Prostate gland (tissue), 2 donors: ENCODE results near the gene SLC43A2.

Source experiments
- CTCF ChIP-seq, 4 experiments: fragments of 200-600 bp in 2 of 4; fragments of 450-650 bp in 2 of 4; sonication (generic) in 2 of 4; IDR thresholded peaks; 1 replicate in 3 of 4; 2 replicates in 1 of 4; pipeline ENCODE4 v1.5.1; 2016 to 2019; ENCODE audit warnings: antibody characterized with exemption in 4 of 4, mild to moderate bottlenecking in 2 of 4, moderate library complexity in 2 of 4
- POLR2A ChIP-seq: fragments of 450-650 bp; IDR thresholded peaks from one replicate; pipeline ENCODE4 v1.6.1; 2016; ENCODE audit warnings: antibody characterized with exemption, mild to moderate bottlenecking
- POLR2AphosphoS5 ChIP-seq: sonication (generic); formaldehyde crosslinking; IDR thresholded peaks from one replicate; pipeline ENCODE4 v1.6.1; 2017; ENCODE audit warnings: antibody characterized with exemption

- TF ChIP-seq CTCF (IDR thresholded peaks at IDR 0.05) (no peak), POLR2A (no peak), POLR2AphosphoS5 (no peak)
Measured at GRCh38 chr17:1522626-1523025, 106.0 kb downstream of the SLC43A2 start.
